Femur (tissue), 1 donor: Measurements from ENCODE around the gene UNC13C.
A peak's percentile ranks its signal among the peaks of the same experiment; 100 is the strongest.
"Not testable (repeated sequence)": the region's sequence is repeated elsewhere in the genome, so short reads cannot be mapped to it uniquely, and the experiment has no call there.

ENCODE experiments used
- DNase-seq: peaks from one replicate; pipeline ENCODE4 v3.0.0-alpha.2; 2017

UNC13C gene

GRCh38 chr15:53978253-53978906 lies at the start of gene UNC13C:
TSS of gene UNC13C (plus strand) at chr15:53978441. CDS start at chr15:54012904, 34,463 bp downstream.
- DNase-seq, result peak; percentile 53

- DNase-seq, result no peak
Observed at GRCh38 chr15:53936137-53936536, 42.1 kb upstream of the UNC13C start.

GRCh38 chr15:53937632-53938031 lies 40.6 kb upstream of the UNC13C start:
- not testable (repeated sequence) for DNase-seq

GRCh38 chr15:53950572-53950971 lies 27.7 kb upstream of the UNC13C start:
- no peak for DNase-seq

- no peak for DNase-seq
Observed at GRCh38 chr15:53955396-53955795, 22.8 kb upstream of the UNC13C start.

GRCh38 chr15:53962646-53963561 lies 15.3 kb upstream of the UNC13C start:
- DNase-seq, result peak; percentile 29

GRCh38 chr15:53963801-53964200 lies 14.4 kb upstream of the UNC13C start:
- no peak for DNase-seq

GRCh38 chr15:53974121-53974520 lies 4.1 kb upstream of the UNC13C start:
- no peak for DNase-seq

GRCh38 chr15:53974813-53975212 lies 3.4 kb upstream of the UNC13C start:
- no peak for DNase-seq

- peak; percentile 36 for DNase-seq
Observed at GRCh38 chr15:53976844-53977392, 1.3 kb upstream of the UNC13C start.

- DNase-seq, result no peak
Observed at GRCh38 chr15:53979051-53979788, 979 bp downstream of the UNC13C start.

- no peak for DNase-seq
Observed at GRCh38 chr15:53980021-53980420, 1.8 kb downstream of the UNC13C start.

GRCh38 chr15:53982071-53982680 lies 3.9 kb downstream of the UNC13C start:
- DNase-seq, result no peak

- no peak for DNase-seq
Observed at GRCh38 chr15:53982876-53983275, 4.6 kb downstream of the UNC13C start.

- DNase-seq, result no peak
Observed at GRCh38 chr15:53984221-53984620, 6.0 kb downstream of the UNC13C start.

- no peak for DNase-seq
Observed at GRCh38 chr15:53985562-53985961, 7.3 kb downstream of the UNC13C start.

GRCh38 chr15:53987480-53987879 lies 9.2 kb downstream of the UNC13C start:
- no peak for DNase-seq

GRCh38 chr15:54007256-54007655 lies 29.0 kb downstream of the UNC13C start:
- DNase-seq, result no peak

- DNase-seq, result no peak
Observed at GRCh38 chr15:54011656-54012055, 33.4 kb downstream of the UNC13C start.

- DNase-seq, result no peak
Observed at GRCh38 chr15:54014067-54014655, 35.9 kb downstream of the UNC13C start.

GRCh38 chr15:54017251-54017650 lies 39.0 kb downstream of the UNC13C start:
- DNase-seq, result no peak

GRCh38 chr15:54017959-54018358 lies 39.7 kb downstream of the UNC13C start:
- DNase-seq, result no peak
